ENCODE results near the gene RAG1.

Gene RAG1

GRCh38 chr11:36627471-36627870, 59.7 kb downstream of the RAG1 start:
- no peak overlapping the region for H3K27ac ChIP-seq (ENCODE audit: low read length)
- TF ChIP-seq CTCF (IDR thresholded peaks at IDR 0.05; ENCODE audit: low read depth, low read length): no peak
- TF ChIP-seq EZH2phosphoT487 (IDR thresholded peaks at IDR 0.05; ENCODE audit: low read depth): no peak
- no peaks in the 10 kb centered on the region for H3K9me3 ChIP-seq (ENCODE audit: insufficient read depth, low read length)
- no peaks in the 10 kb centered on the region for H3K79me2 ChIP-seq (ENCODE audit: low read length)
- no peak overlapping the region for H3K9ac ChIP-seq (ENCODE audit: low read length)
- no peak overlapping the region for H3K4me3 ChIP-seq (ENCODE audit: low read length)
- no peak overlapping the region for H2AFZ ChIP-seq (ENCODE audit: low read depth, low read length)
- no peak overlapping the region for H3K4me2 ChIP-seq (ENCODE audit: low read length)
- H3K4me1 ChIP-seq (ENCODE audit: low read length): peaks cover 3% of the 10 kb centered on the region
- no peaks in the 10 kb centered on the region for H3K36me3 ChIP-seq (replicated peaks; ENCODE audit: low read depth, low read length)
- H3K27me3 ChIP-seq (ENCODE audit: low read depth, low read length): peaks cover 16% of the 10 kb centered on the region
- H4K20me1 ChIP-seq (ENCODE audit: insufficient read depth, low read length): no peaks in the 10 kb centered on the region

DNA sequence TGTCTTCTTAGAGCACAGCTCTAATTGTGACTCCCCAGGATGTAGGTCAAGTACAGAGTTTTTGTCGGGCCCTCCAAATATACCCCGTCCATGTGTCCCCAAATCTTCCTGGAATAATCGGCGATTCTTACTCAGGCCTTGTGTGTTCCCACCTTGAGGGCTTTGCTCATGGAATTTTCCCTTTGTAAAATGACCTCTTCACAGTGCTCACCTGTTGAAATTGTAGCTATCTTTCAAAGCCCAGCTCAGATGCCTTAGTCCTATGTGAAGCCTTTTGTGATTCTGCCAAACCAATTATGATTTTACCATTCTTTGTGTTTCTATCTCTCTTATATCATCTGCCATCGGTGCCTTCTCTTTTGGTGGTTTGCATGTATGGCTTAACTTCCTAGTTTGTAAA, 60.3 kb downstream of the RAG1 start:
- Histone ChIP-seq H3K9me3 (ENCODE audit: insufficient read depth, low read length) (no peaks in the 10 kb centered on the region), H3K9ac (ENCODE audit: low read length) (no peak overlapping the region), H2AFZ (ENCODE audit: low read depth, low read length) (no peak overlapping the region), H3K4me1 (ENCODE audit: low read length) (peaks cover 3% of the 10 kb centered on the region), H3K79me2 (ENCODE audit: low read length) (no peaks in the 10 kb centered on the region), H4K20me1 (ENCODE audit: insufficient read depth, low read length) (no peaks in the 10 kb centered on the region), H3K36me3 (replicated peaks; ENCODE audit: low read depth, low read length) (no peaks in the 10 kb centered on the region), H3K27me3 (ENCODE audit: low read depth, low read length) (peaks cover 18% of the 10 kb centered on the region; the same call in 1 of the 2 replicates), H3K4me3 (ENCODE audit: low read length) (no peak overlapping the region), H3K27ac (ENCODE audit: low read length) (no peak overlapping the region), H3K4me2 (ENCODE audit: low read length) (no peak overlapping the region)
- no peak for TF ChIP-seq EZH2phosphoT487 (IDR thresholded peaks at IDR 0.05; ENCODE audit: low read depth)
- TF ChIP-seq CTCF (IDR thresholded peaks at IDR 0.05; ENCODE audit: low read depth, low read length): no peak

GRCh38 chr11:36628765-36629244, 61.0 kb downstream of the RAG1 start:
- no peaks in the 10 kb centered on the region for H3K9me3 ChIP-seq (ENCODE audit: insufficient read depth, low read length)
- H3K4me2 ChIP-seq (ENCODE audit: low read length): no peak overlapping the region
- H2AFZ ChIP-seq (ENCODE audit: low read depth, low read length): no peak overlapping the region
- no peak overlapping the region for H3K27ac ChIP-seq (ENCODE audit: low read length)
- no peaks in the 10 kb centered on the region for H4K20me1 ChIP-seq (ENCODE audit: insufficient read depth, low read length)
- no peak for TF ChIP-seq EZH2phosphoT487 (IDR thresholded peaks at IDR 0.05; ENCODE audit: low read depth)
- TF ChIP-seq CTCF (IDR thresholded peaks at IDR 0.05; ENCODE audit: low read depth, low read length): no peak
- H3K4me1 ChIP-seq (ENCODE audit: low read length): peaks cover 3% of the 10 kb centered on the region
- H3K79me2 ChIP-seq (ENCODE audit: low read length): no peaks in the 10 kb centered on the region
- no peak overlapping the region for H3K9ac ChIP-seq (ENCODE audit: low read length)
- no peaks in the 10 kb centered on the region for H3K36me3 ChIP-seq (replicated peaks; ENCODE audit: low read depth, low read length)
- no peak overlapping the region for H3K4me3 ChIP-seq (ENCODE audit: low read length)
- peaks cover 18% of the 10 kb centered on the region; the same call in 1 of the 2 replicates for H3K27me3 ChIP-seq (ENCODE audit: low read depth, low read length)

All from OCI-LY3 (cell line).